H1 (cell line): Measurements from ENCODE around the gene CACNA1B. TPM values are rescaled to one million over a fixed set of nuclear protein-coding genes. Genes with fewer than 3 reads are reported as not detected.

ENCODE experiments used
- BACH1 ChIP-seq: IDR thresholded peaks from 2 replicates; pipeline ENCODE4 v1.6.1; 2012; ENCODE audit warnings: low read length, improper control_type of control experiment
- CBX5 ChIP-seq: fragments of 300-800, 300-1000 bp; sonication (generic); IDR thresholded peaks from 2 replicates; pipeline ENCODE4 v1.7.1; 2016; ENCODE audit warnings: antibody characterized with exemption, low read length, low read depth
- CBX8 ChIP-seq: fragments of 300-800, 300-1000 bp; sonication (generic); IDR thresholded peaks from 2 replicates; pipeline ENCODE4 v1.7.1; 2016; ENCODE audit warnings: low read depth, low read length, borderline replicate concordance
- CEBPB ChIP-seq: IDR thresholded peaks from 2 replicates; pipeline ENCODE4 v1.6.1; 2012; ENCODE audit warnings: low read depth, low read length
- EGR1 ChIP-seq: IDR thresholded peaks from 2 replicates; pipeline ENCODE4 v1.6.1; 2011; ENCODE audit warnings: low read depth, low read length, borderline replicate concordance
- FOSL1 ChIP-seq: IDR thresholded peaks from 2 replicates; pipeline ENCODE4 v1.6.1; 2011; ENCODE audit warnings: mild to moderate bottlenecking, low read depth, low read length, moderate library complexity; ENCODE audit not compliant: insufficient read depth
- TAF7 ChIP-seq: optimal IDR thresholded peaks from 2 replicates; pipeline ENCODE3; 2011; ENCODE audit warnings: low read depth, mild to moderate bottlenecking, inconsistent platforms, low read length, moderate library complexity, borderline replicate concordance
- polyA plus RNA-seq, 7 experiments: library from polyadenylated mRNA; depleted of rRNA in 3 of 7; stranded (reverse) in 5 of 7; unstranded in 2 of 7; fragments of >200 nt in 5 of 7; fragments of 200-250 nt in 2 of 7; gene quantifications; 1 replicate in 5 of 7; 2 replicates in 1 of 7; 4 replicates in 1 of 7; pipeline versions ENCODE4 v1.2.1 to v1.2.3, GENCODE V29; 2011 to 2013; ENCODE audit warnings: missing spikeins in 2 of 7, mixed read lengths in 2 of 7
- total RNA-seq: library from RNA; stranded (reverse); fragmentation: NEBNext Ultra II Directional; extraction: Animal tissue kit (Norgen Biotek cat#: 25700); gene quantifications from 2 replicates; pipeline ENCODE4 v1.2.1, GENCODE V29; 2021

The CACNA1B gene
- total and polyA plus RNA-seq, 2 of the 8 experiments (the other 6 are each of a cell fraction or from before 2014, with no cell fraction given) = 1.5 to 5.7 TPM

DNA sequence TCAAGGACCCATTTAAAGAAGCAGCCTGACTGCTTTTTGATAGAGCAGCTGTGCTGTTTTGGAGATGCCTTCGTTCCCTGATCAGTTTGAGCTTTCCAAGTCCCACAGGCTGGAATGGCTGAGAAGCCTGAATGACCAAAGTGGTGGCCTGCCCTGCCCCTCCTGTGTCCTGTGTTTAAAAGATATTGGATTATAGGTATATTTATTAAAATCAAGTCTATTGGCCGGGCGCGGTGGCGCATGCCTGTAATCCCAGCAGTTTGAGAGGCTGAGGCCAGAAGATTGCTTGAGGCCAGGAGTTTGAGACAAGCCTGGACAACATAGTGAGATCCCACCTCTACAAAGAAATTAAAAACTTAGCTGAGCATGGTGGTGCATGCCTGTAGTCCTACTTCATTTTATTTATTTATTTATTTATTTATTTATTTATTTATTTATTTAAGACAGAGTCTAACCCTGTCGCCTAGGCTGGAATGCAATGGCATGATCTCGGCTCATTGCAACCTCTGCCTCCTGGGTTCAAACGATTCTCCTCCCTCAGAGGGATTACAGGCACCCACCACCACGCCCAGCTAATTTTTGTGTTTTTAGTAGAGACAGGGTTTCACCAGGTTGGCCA lies 87.7 kb downstream of the CACNA1B start (continued):
- TF ChIP-seq EGR1 = no peak
- TF ChIP-seq CEBPB = no peak
- TF ChIP-seq CBX5 = no peak
- TF ChIP-seq BACH1 = no peak
- no peak for TF ChIP-seq FOSL1
- TF ChIP-seq CBX8 = no peak
- TF ChIP-seq TAF7 = no peak
- TF ChIP-seq, all 59 proteins: peak for 0
